Keratinocyte (primary cell): ENCODE results near the gene SEMA3E. TPM values are rescaled to one million over a fixed set of nuclear protein-coding genes. Genes with fewer than 3 reads are reported as not detected.

Experiments
- DNase-seq: peaks from one replicate; pipeline ENCODE4 v3.0.0-alpha.2; 2011; ENCODE audit warnings: low read depth, missing footprints, low spot score
- FAIRE-seq: peaks from 2 replicates; lab custom pipeline; 2011; peaks lifted over from hg19 to GRCh38; lab: Jason Lieb, UNC
- H2AFZ ChIP-seq: 2 replicates; pipeline ENCODE4 v1.6.0; 2012; ENCODE audit warnings: low read length, control low read depth, inconsistent platforms; ENCODE audit not compliant: control insufficient read depth
- H3K27ac ChIP-seq: 2 replicates; pipeline ENCODE4 v1.5.1; 2011; ENCODE audit warnings: low read length; ENCODE audit not compliant: control insufficient read depth, insufficient read depth
- H3K27me3 ChIP-seq: 3 replicates; pipeline ENCODE4 v1.6.0; 2011; ENCODE audit warnings: low read length; ENCODE audit not compliant: control insufficient read depth, insufficient read depth; ENCODE audit errors: extremely low read depth
- H3K36me3 ChIP-seq, 2 experiments: 2 replicates in 1 of 2; 3 replicates in 1 of 2; pipeline ENCODE4 v1.5.1; 2011; ENCODE audit warnings: low read length in 2 of 2, mild to moderate bottlenecking in 1 of 2; ENCODE audit not compliant: control insufficient read depth in 2 of 2, insufficient read depth in 2 of 2; ENCODE audit errors: extremely low read depth in 1 of 2
- H3K4me1 ChIP-seq: 3 replicates; pipeline ENCODE4 v1.5.1; 2011; ENCODE audit warnings: low read length; ENCODE audit not compliant: control insufficient read depth, insufficient read depth; ENCODE audit errors: extremely low read depth
- H3K4me2 ChIP-seq: 3 replicates; pipeline ENCODE4 v1.6.0; 2011; ENCODE audit warnings: low read depth, low read length; ENCODE audit not compliant: control insufficient read depth, insufficient read depth; ENCODE audit errors: extremely low read depth
- H3K4me3 ChIP-seq, 3 experiments: fragments of 200-600 bp in 1 of 3; sonication (generic) in 1 of 3; 2 replicates in 2 of 3; 3 replicates in 1 of 3; pipeline ENCODE4 v1.5.1; 2011 to 2016; ENCODE audit warnings: low read length in 3 of 3, mild to moderate bottlenecking in 3 of 3, control low read depth in 2 of 3, inconsistent platforms in 1 of 3, low read depth in 1 of 3, mixed read lengths in 1 of 3, mixed run types in 1 of 3, moderate library complexity in 1 of 3; ENCODE audit not compliant: control insufficient read depth in 2 of 3, insufficient read depth in 2 of 3; ENCODE audit errors: extremely low read depth in 1 of 3
- H3K79me2 ChIP-seq: 2 replicates; pipeline ENCODE4 v1.6.0; 2012; ENCODE audit warnings: low read length; ENCODE audit not compliant: control insufficient read depth, insufficient read depth
- H3K9ac ChIP-seq: 3 replicates; pipeline ENCODE4 v1.6.0; 2011; ENCODE audit warnings: low read length; ENCODE audit not compliant: control insufficient read depth, insufficient read depth; ENCODE audit errors: extremely low read depth
- H3K9me1 ChIP-seq: 3 replicates; pipeline ENCODE4 v1.6.0; 2011; ENCODE audit warnings: low read length; ENCODE audit not compliant: control insufficient read depth, insufficient read depth; ENCODE audit errors: extremely low read depth
- H3K9me3 ChIP-seq: 2 replicates; pipeline ENCODE4 v1.5.1; 2012; ENCODE audit warnings: low read depth, low read length; ENCODE audit not compliant: control insufficient read depth
- H4K20me1 ChIP-seq: 3 replicates; pipeline ENCODE4 v1.6.0; 2011; ENCODE audit warnings: low read length; ENCODE audit not compliant: control insufficient read depth, insufficient read depth; ENCODE audit errors: extremely low read depth
- EZH2 ChIP-seq: IDR thresholded peaks from one replicate; pipeline ENCODE4 v1.6.1; 2012; ENCODE audit warnings: inconsistent platforms, mild to moderate bottlenecking, low read length, moderate library complexity
- dilution Hi-C: fragments of 300-500 bp; cut with MboI; formaldehyde crosslinking; loops from one replicate; pipeline ENCODE4 v1.7.0; 2020; ENCODE audit warnings: low sequenced_read_pairs; ENCODE audit not compliant: extremely low pct_ligation_motif_present
- polyA plus RNA-seq, 5 experiments: library from polyadenylated mRNA; depleted of rRNA in 3 of 5; stranded (reverse) in 3 of 5; stranded (forward) in 1 of 5; unstranded in 1 of 5; fragments of >200 nt; gene quantifications; 1 replicate in 1 of 5; 2 replicates in 3 of 5; 3 replicates in 1 of 5; pipeline versions ENCODE4 v1.2.1 to v1.2.3, GENCODE V29; 2011 to 2012; ENCODE audit warnings: missing spikeins in 2 of 5, low read depth in 1 of 5, low replicate concordance in 1 of 5
- TF ChIP-seq, protein P1 (sequence below), 3 experiments: IDR thresholded peaks in 1 of 3; conservative IDR thresholded peaks in 1 of 3; optimal IDR thresholded peaks in 1 of 3; 2 replicates in 2 of 3; 3 replicates in 1 of 3; pipeline versions ENCODE3 to v1.5.1; 2011; ENCODE audit warnings: low read length in 3 of 3, mild to moderate bottlenecking in 3 of 3, moderate library complexity in 2 of 3, control low read depth in 1 of 3, inconsistent platforms in 1 of 3; ENCODE audit not compliant: insufficient read depth in 2 of 3; ENCODE audit errors: extremely low read depth in 1 of 3

Gene SEMA3E
- polyA plus RNA-seq, 1 donor (not counting 4 experiments of a cell fraction or from before 2014, with no cell fraction given) = 0.21 TPM

DNA sequence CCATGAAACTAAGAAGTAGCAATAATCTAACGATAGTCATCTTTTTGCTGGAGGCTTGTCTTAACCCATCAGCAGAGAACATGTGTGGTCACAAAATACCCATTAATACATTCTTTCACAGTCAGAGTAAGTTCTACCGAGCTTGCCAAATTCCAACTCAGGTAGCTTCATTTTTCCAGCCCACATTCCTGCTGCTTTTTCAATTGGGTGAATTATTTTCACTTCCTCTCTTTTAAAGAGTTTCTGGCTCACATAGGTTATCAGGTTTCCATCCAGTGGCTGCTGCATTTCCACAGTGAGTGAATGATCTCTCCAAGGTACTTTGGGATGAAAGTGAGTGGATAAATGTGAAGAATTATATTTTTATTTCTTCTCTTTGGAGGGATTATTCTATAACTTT is 233.1 kb downstream of the SEMA3E start:
- H3K4me2 ChIP-seq = no peak overlapping the region
- FAIRE-seq = no peak
- H3K27ac ChIP-seq = no peak overlapping the region
- no peaks in the 10 kb centered on the region for H3K36me3 ChIP-seq
- H3K4me3 ChIP-seq = no peak overlapping the region
- H3K9me1 ChIP-seq = no peaks in the 10 kb centered on the region
- no peaks in the 10 kb centered on the region for H3K79me2 ChIP-seq
- no peak for DNase-seq
- H4K20me1 ChIP-seq = no peaks in the 10 kb centered on the region
- dilution Hi-C loops = loop anchor here (25.0 kb wide), 1 partner anchor 246 kb away; no protein-coding TSS in a partner anchor
- H3K9me3 ChIP-seq = no peaks in the 10 kb centered on the region
- H2AFZ ChIP-seq = no peak overlapping the region
- no peak overlapping the region for H3K9ac ChIP-seq
- H3K27me3 ChIP-seq = no peaks in the 10 kb centered on the region
- H3K4me1 ChIP-seq = peaks cover 4% of the 10 kb centered on the region
- TF ChIP-seq EZH2 = no peak
- TF ChIP-seq, protein P1, sequence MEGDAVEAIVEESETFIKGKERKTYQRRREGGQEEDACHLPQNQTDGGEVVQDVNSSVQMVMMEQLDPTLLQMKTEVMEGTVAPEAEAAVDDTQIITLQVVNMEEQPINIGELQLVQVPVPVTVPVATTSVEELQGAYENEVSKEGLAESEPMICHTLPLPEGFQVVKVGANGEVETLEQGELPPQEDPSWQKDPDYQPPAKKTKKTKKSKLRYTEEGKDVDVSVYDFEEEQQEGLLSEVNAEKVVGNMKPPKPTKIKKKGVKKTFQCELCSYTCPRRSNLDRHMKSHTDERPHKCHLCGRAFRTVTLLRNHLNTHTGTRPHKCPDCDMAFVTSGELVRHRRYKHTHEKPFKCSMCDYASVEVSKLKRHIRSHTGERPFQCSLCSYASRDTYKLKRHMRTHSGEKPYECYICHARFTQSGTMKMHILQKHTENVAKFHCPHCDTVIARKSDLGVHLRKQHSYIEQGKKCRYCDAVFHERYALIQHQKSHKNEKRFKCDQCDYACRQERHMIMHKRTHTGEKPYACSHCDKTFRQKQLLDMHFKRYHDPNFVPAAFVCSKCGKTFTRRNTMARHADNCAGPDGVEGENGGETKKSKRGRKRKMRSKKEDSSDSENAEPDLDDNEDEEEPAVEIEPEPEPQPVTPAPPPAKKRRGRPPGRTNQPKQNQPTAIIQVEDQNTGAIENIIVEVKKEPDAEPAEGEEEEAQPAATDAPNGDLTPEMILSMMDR (optimal IDR thresholded peaks at IDR 0.05 in 1 of 3, IDR thresholded peaks at IDR 0.05 in 1 of 3, conservative IDR thresholded peaks at IDR 0.05 in 1 of 3; ENCODE audit: extremely low read depth in 1 of 3, insufficient read depth in 2 of 3, low read length in 3 of 3) = no peak

- Histone ChIP-seq H3K9me1 (no peaks in the 10 kb centered on the region), H3K4me3 (no peak overlapping the region), H3K9ac (no peak overlapping the region), H3K4me1 (peaks cover 4% of the 10 kb centered on the region), H3K4me2 (no peak overlapping the region), H3K79me2 (no peaks in the 10 kb centered on the region), H4K20me1 (no peaks in the 10 kb centered on the region), H3K36me3 (no peaks in the 10 kb centered on the region), H3K27me3 (no peaks in the 10 kb centered on the region), H3K9me3 (no peaks in the 10 kb centered on the region), H2AFZ (no peak overlapping the region), H3K27ac (no peak overlapping the region)
- no peak for DNase-seq
- TF ChIP-seq, protein P1 (optimal IDR thresholded peaks at IDR 0.05 in 1 of 3, IDR thresholded peaks at IDR 0.05 in 1 of 3, conservative IDR thresholded peaks at IDR 0.05 in 1 of 3; ENCODE audit: extremely low read depth in 1 of 3, insufficient read depth in 2 of 3, low read length in 3 of 3) = no peak
- TF ChIP-seq EZH2 = no peak
- dilution Hi-C loops = loop anchor here (25.0 kb wide), 1 partner anchor 247 kb away; no protein-coding TSS in a partner anchor
- no peak for FAIRE-seq
These were observed 234.0 kb downstream of the SEMA3E start for GRCh38 chr7:83414947-83415346.
